Measurements from ENCODE around the gene SAP30. TPM values are rescaled to one million over a fixed set of nuclear protein-coding genes. Genes with fewer than 3 reads are reported as not detected.

Gene SAP30
- total RNA-seq, 1 experiment from 2014 or later = 12.0 TPM

DNA sequence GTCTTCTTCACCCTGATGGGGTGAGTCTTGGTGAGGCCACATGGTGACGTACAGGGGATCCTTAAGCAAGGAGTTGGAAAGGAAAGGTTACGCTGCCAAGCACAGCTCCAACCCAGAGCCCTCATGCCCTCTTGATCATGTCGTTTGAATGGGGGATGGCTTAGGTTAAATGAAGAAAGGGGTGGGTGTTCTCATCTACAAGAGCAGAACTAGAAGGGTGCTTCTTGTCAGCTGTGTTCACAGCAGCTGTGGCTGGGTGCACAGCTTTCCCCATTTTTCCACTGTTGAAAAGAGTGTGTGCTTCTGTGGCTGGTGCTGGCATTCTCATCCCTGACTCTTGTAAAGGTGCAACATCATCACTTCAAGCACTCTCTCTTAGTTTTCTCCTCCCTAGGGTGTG lies 43.7 kb downstream of the SAP30 start:
- ChIA-PET POLR2A (no interaction called here), CTCF (interaction anchor here (4.5 kb wide), 1 partner anchor 96 kb away, joined by 21 read pairs; no protein-coding TSS in a partner anchor), RAD21 (ENCODE audit: low non-redundant PET in 1 of 2, low total read pairs in 2 of 2, uncharacterized antibody in 2 of 2, unreplicated experiment in 2 of 2) (interaction anchor here in 1 of 2 experiments (0.6 kb wide), 1 partner anchor 150 kb away, joined by 3 read pairs; no protein-coding TSS in a partner anchor)
- Histone ChIP-seq H3K36me3 (ENCODE audit: control insufficient read depth in 1 of 2, insufficient read depth in 2 of 2, low read length in 2 of 2) (no peaks in the 10 kb centered on the region), H2AFZ (ENCODE audit: low read depth, low read length, poor library complexity, severe bottlenecking) (no peak overlapping the region), H3K4me1 (ENCODE audit: control insufficient read depth in 1 of 2, insufficient read depth in 2 of 2, low read length in 2 of 2) (no peaks in the 10 kb centered on the region), H3K4me2 (ENCODE audit: low read length) (no peak overlapping the region), H3K4me3 (replicated peaks in 1 of 2; ENCODE audit: low read depth in 1 of 2, low read length in 2 of 2) (no peak overlapping the region), H3K9me2 (ENCODE audit: insufficient read depth) (no peaks in the 10 kb centered on the region), H3K9ac (ENCODE audit: low read length) (no peak overlapping the region), H4K20me1 (ENCODE audit: insufficient read depth) (no peaks in the 10 kb centered on the region), H3K79me2 (ENCODE audit: insufficient read depth, low read length) (no peaks in the 10 kb centered on the region), H3K9me3 (ENCODE audit: control insufficient read depth in 1 of 2, insufficient read depth in 1 of 2, low read depth in 1 of 2, low read length in 2 of 2) (no peaks in the 10 kb centered on the region), H3K27ac (ENCODE audit: low read depth, low read length) (no peak overlapping the region), H3K27me3 (ENCODE audit: insufficient read depth, low read length) (no peaks in the 10 kb centered on the region)
- BruUV-seq (replicated peaks) = no TSS peak
- intact Hi-C loops (cut with micrococcal nuclease) = no loop called here
- DNase-seq (ENCODE audit: low read depth, low spot score) (no peak), ATAC-seq (no peak)
- TF ChIP-seq TCF7L2 (IDR thresholded peaks at IDR 0.05; ENCODE audit: borderline replicate concordance, extremely low read depth, insufficient read depth, insufficient read length) (no peak), ZFX (IDR thresholded peaks at IDR 0.05) (no peak), POLR2AphosphoS5 (IDR thresholded peaks at IDR 0.05; ENCODE audit: low read depth, low read length) (no peak), SP1 (IDR thresholded peaks at IDR 0.05; ENCODE audit: low read depth) (no peak), SIN3A (IDR thresholded peaks at IDR 0.05; ENCODE audit: low read depth) (no peak), EZH2phosphoT487 (IDR thresholded peaks at IDR 0.05; ENCODE audit: borderline replicate concordance) (no peak), ELF1 (IDR thresholded peaks at IDR 0.05; ENCODE audit: borderline replicate concordance, low read depth) (no peak), RAD21 (IDR thresholded peaks at IDR 0.05; ENCODE audit: low read depth) (no peak), CEBPB (IDR thresholded peaks at IDR 0.05; ENCODE audit: low read depth) (no peak), JUND (IDR thresholded peaks at IDR 0.05) (no peak), FOSL1 (IDR thresholded peaks at IDR 0.05; ENCODE audit: low read depth) (no peak), EZH2 (IDR thresholded peaks at IDR 0.05) (no peak), ZBTB33 (IDR thresholded peaks at IDR 0.05; ENCODE audit: extremely low read depth, insufficient replicate concordance, low read length) (no peak)
- TF ChIP-seq, protein P1, sequence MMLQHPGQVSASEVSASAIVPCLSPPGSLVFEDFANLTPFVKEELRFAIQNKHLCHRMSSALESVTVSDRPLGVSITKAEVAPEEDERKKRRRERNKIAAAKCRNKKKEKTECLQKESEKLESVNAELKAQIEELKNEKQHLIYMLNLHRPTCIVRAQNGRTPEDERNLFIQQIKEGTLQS (IDR thresholded peaks at IDR 0.05) = no peak
- TF ChIP-seq, protein P2, sequence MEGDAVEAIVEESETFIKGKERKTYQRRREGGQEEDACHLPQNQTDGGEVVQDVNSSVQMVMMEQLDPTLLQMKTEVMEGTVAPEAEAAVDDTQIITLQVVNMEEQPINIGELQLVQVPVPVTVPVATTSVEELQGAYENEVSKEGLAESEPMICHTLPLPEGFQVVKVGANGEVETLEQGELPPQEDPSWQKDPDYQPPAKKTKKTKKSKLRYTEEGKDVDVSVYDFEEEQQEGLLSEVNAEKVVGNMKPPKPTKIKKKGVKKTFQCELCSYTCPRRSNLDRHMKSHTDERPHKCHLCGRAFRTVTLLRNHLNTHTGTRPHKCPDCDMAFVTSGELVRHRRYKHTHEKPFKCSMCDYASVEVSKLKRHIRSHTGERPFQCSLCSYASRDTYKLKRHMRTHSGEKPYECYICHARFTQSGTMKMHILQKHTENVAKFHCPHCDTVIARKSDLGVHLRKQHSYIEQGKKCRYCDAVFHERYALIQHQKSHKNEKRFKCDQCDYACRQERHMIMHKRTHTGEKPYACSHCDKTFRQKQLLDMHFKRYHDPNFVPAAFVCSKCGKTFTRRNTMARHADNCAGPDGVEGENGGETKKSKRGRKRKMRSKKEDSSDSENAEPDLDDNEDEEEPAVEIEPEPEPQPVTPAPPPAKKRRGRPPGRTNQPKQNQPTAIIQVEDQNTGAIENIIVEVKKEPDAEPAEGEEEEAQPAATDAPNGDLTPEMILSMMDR (IDR thresholded peaks at IDR 0.05 in 2 of 3, conservative IDR thresholded peaks at IDR 0.05 in 1 of 3; ENCODE audit: borderline replicate concordance in 1 of 3, insufficient read depth in 1 of 3, low read depth in 2 of 3, low read length in 2 of 3) = no peak

Measured in HCT116 (cell line).